Measurements from ENCODE around the gene NDUFC1.
"Not testable (repeated sequence)": the region's sequence is repeated elsewhere in the genome, so short reads cannot be mapped to it uniquely, and the experiment has no call there.

The NDUFC1 gene

GRCh38 chr4:139301821-139302611, at the start of gene NDUFC1:
TSS of gene NDUFC1 (minus strand) at chr4:139302477. CDS start at chr4:139295798, 6,679 bp downstream.
- peak; percentile 66 for DNase-seq

DNA sequence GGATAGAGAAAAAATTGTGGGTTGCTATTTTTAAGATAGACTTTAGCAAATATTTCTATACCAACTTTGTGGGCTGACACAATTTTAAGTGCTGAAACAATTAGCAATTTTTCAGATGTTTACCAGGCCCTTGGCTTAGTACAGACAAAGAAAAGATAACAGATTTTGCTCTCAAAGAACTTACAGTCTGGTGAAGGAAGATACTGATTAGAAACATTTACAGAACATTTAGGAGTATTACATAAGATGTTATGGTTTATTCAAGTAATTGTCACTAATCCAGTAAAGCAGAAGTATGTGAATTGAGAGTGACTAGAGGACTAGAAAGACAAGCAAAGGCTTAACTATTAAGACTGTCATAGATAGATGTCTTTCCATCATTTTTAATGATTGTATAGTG, 35.3 kb upstream of the NDUFC1 start:
- DNase-seq: no peak

DNA sequence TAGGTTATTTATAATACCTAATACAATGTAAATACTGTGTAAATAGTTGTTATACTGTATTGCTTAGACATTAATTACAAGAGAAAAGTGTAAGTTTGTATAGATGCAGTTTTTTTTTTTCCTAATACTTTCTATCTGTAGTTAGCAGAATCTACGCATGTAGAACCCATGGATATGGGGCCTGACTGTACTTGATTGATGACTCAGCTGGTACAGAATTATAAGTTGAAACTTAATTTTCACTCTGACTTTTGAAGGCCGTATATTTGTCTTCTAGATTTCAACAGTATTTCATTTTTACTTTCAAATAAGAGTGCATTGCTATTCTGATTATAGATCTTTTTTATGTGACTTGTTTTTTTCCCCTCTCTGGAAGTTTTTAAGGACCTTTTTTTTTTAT, 30.8 kb upstream of the NDUFC1 start:
- DNase-seq: no peak

DNA sequence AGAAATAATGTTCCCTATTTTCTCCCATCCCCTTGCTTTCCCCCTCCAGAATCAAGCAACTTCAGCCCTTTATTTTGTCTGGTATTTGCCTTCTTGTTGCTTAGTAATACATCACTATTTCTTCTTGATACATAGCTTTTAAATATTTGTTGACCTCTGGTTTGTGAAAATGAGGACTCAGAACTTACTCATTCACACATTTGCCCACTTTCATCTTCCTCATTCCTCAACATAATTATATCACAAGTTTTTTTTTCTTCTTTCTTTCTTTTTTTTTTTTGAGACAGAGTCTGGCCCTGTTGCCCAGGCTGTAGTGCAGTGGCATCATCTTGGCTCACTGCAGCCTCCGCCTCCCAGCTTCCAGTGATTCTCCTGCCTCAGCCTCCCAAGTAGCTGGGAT, 28.9 kb upstream of the NDUFC1 start:
- DNase-seq: no peak

DNA sequence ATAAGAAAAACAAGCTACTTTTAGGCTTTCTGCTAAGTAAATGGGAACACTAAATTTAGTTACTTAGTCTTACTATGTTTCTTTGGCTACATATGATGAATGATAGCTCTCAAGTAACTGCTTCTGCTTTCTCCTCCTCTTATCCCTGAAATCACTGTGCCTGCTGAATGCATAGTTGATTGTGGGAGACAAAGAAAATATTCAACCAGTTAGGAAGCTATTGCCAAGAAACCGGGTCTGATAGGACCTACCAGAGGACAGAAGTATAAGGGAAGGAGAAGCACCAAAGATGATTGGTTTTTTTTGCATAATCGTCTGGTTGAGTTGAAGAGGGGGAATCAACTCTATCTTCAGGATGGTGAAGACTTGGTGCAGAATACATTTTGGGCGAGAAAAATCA, 28.0 kb upstream of the NDUFC1 start:
- DNase-seq: no peak

- DNase-seq: no peak
These were observed 27.5 kb upstream of the NDUFC1 start for GRCh38 chr4:139329665-139330200.

DNA sequence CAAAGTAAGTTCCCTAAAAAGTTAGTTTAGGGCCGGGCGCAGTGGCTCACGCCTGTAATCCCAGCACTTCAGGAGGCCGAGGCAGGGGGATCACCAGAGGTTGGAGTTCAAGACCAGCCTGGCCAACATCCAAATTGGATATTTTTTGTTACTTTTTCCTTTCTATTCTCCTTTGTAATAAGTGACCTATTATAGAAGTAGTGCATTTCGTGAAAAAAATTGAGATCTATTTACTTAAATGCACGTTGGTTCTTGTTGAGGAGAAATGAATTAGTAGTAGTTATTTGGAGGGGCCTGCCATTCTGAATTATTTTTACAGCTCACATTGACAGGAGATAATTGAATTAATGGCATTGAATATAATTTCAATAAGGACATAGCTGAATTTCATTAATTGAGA, 22.3 kb upstream of the NDUFC1 start:
- no peak for DNase-seq

GRCh38 chr4:139322541-139322940, 20.3 kb upstream of the NDUFC1 start:
- DNase-seq: not testable (repeated sequence)

GRCh38 chr4:139322070-139322469, 19.8 kb upstream of the NDUFC1 start:
- DNase-seq: not testable (repeated sequence)

DNA sequence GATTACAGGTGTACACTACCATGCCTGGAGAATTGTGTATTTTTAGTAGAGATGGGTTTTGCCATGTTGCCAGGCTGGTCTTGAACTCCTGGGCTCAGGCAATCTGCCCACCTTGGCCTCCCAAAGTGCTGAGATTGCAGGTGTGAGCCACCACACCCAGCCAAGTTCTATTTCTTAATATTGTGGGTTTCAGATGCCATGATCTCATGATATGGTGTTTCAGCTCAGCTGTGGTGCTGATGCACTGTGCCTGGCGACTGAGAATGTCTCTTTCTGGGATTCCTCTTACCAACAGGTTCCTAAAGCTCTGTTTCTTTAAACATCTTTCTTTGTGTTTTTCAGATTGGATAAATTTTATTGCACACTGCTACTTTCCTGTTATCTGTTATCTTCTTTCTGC, 17.3 kb upstream of the NDUFC1 start:
- DNase-seq: no peak

DNA sequence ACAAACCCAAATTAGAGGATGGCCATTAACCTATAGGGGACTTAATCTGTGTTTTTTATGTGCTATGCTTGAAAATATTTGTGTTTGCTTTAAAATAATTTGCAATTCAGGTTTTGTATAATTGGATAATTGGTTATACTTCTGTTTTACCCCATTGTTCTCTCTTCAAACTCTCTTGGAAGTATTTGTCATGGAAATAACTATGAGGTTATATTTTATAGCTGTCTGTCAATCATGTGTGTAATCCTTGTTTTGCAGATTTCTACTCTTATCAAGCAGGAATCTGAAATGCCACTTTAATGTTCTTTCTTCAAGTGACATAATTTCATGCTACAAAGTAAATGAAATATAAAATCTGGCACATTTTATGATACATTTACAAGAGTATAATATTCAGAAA, 15.4 kb upstream of the NDUFC1 start:
- no peak for DNase-seq

DNA sequence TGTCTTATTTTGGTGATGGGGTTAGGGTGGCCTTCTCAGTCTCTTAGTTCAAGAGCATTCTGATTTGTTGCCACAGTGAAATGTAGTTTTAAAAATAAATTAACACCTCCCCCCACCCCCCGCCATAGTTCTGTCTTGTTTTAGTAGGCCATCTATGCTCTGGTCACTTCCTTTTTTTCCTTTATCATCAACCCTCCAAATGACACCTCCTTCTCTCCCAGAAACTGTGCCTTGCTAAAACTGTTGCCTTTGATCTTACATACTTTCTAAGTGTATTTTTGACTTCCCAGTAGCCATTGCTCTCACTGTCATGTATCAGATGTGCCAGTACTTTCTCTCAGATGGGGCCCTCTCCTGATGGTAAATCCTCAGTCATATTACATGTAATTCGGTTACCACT, 14.5 kb upstream of the NDUFC1 start:
- DNase-seq: no peak

- no peak for DNase-seq
These were observed 13.0 kb upstream of the NDUFC1 start for GRCh38 chr4:139315221-139315675.

DNA sequence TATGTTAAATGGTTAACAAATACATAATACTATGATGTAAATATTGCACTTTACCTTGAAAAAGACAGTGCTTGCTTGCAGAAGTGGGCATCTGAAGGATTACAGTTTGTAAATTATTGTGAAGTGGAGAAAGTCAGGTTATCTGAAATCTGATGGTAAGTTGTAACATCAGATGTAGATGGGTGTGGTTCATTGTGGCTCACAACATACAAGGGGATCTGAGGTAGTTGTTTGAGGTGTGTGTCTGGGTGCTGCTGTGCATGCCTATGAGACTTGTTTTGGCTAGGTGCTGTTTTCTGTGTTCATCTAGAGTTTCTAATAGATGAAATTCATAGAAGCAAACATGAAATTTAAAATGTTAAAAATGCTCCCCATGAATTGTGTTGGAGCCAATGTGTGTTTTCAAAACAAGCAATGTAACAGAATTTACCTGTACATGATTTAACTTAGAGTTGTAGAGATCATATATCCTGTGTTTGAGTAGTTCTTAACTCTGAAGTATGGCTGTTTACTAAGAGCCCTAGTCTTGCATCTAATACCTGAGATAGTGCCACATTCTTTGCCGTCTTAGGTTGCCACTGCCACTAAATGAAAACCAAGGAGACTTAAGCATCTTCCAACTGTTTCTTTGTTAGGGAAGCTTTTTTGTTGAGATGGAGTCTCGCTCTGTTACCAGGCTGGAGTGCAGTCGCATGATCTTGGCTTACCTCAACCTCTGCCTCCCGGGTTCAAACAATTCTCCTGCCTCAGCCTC, 11.9 kb upstream of the NDUFC1 start:
- peak; percentile 11 for DNase-seq

DNA sequence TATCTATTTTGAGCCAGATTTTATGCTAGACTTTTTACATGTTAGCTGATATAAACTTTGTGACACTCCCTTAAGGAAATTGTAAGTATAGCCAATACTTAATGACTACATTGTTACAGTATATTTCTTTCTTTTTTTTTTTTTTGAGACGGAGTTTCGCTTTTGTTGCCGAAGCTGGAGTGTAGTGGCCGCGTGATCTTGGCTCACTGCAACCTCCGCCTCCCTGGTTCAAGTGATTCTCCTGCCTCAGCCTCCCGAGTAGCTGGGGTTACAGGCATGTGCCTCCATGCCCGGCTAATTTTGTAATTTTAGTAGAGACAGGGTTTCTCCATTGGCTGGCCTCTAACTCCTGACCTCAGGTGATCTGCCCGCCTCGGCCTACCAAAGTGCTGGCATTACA, 11.1 kb upstream of the NDUFC1 start:
- not testable (repeated sequence) for DNase-seq

GRCh38 chr4:139312552-139313332, 10.5 kb upstream of the NDUFC1 start:
- no peak for DNase-seq

- DNase-seq: no peak
These were observed 9.6 kb upstream of the NDUFC1 start for GRCh38 chr4:139311909-139312308.

GRCh38 chr4:139304920-139305319, 2.6 kb upstream of the NDUFC1 start:
- DNase-seq: no peak

DNA sequence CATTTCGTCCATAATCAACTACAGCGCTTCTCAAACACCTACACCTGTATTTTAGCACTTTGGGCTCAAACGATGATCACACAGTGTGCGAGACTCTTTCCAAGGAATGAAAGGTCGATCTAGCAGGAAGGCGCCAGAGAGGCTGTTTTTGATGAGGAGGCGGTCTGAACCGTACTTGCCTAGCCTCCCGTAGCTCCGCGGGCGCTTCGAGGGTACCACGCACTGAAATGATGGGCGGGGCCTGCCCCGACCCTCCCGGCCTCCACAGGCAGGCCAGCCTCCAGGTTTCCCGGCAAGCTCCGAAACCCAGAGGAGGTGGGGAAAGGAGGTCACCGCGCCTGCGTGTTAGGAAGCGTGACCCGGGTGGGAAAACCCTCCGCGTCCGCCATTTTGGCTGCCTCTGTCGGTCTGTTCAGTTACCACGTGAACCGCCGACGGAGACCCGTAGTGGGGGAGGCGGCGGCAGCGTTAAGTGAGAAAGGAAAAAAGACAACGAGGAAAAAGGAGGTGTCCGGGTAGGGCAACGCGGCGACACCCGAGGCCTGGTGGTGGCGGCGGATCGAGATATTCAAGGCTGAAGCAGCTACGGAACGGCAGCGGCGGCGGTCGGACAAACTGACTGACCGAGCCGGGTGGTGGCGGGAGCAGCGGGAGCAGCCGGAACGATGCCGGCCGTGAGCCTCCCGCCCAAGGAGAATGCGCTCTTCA, 1.0 kb downstream of the NDUFC1 start, which contains the start of gene NAA15:
NAA15 (plus strand) TSS at position 393 of the 708 bp plus-strand sequence; CDS start at position 666, 273 bp downstream.
- DNase-seq: peak; percentile 98

- DNase-seq: peak; percentile 29
These were observed 1.7 kb downstream of the NDUFC1 start for GRCh38 chr4:139300431-139301112.

DNA sequence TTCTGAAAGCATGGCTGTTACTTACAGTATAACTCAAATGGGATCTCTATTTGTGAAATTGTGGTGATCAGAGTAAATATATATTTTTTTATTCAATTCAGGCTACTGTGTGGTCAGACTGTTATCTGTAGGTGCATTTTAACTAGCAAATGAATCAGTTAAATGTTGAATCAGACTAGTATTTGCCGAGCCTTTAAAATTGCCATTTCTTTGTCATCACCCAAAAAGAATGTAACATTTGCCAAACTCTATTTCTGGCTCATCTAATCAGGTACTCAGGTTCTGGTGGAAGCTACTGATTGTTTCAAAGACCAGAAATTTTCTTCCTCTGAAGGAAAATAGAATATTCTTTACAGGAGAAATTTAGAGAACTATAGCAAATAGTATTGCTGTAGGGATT, 2.7 kb downstream of the NDUFC1 start:
- no peak for DNase-seq

DNA sequence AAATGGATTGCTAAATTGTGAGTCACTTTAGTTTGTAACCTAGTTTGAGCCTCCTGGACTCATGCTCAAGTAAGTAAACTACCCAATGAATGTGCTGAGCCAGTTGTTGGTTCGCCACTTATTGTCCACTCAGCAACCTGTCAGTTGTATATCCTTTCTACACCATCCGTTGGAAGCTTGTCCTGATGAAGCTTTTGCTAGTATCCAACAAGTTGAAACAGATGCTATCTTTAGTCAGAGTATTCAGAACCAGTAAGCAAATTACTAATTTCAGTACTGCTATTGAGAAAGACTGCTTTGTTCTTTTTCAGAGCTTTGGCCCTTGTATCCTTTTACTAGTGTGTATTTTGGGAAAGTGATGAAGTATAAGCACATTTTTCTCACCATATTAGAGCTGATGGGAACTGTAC, 5.3 kb downstream of the NDUFC1 start:
- no peak for DNase-seq

All from CD4-positive, alpha-beta T cell treated with Interleukin-6 for 4 hours (primary cell).